GM21723 (cell line): ENCODE data around the gene SRP68.

Experiments
- ATAC-seq: cut with Tn5 transposase; IDR thresholded peaks from one replicate; pipeline ENCODE4 v1.9.1; 2021; ENCODE audit warnings: mild to moderate bottlenecking, moderate library complexity; ENCODE audit not compliant: unreplicated experiment

Gene SRP68

GRCh38 chr17:76000755-76001521, 71.4 kb downstream of the SRP68 start, which contains the start of gene CDK3:
Gene CDK3, plus strand, starts transcription at chr17:76000855. Its CDS starts 571 bp downstream, at chr17:76001426.
- ATAC-seq, result no peak

- ATAC-seq, result no peak
Measured at GRCh38 chr17:76000016-76000754, 72.1 kb downstream of the SRP68 start.

- ATAC-seq, result no peak
Measured at GRCh38 chr17:75998327-75998795, 74.0 kb downstream of the SRP68 start.

GRCh38 chr17:75996665-75997590, 75.4 kb downstream of the SRP68 start:
- no peak for ATAC-seq

- ATAC-seq, result no peak
Measured at GRCh38 chr17:75995385-75995925, 76.9 kb downstream of the SRP68 start.

- no peak for ATAC-seq
Measured at GRCh38 chr17:75994802-75995370, 77.4 kb downstream of the SRP68 start.

GRCh38 chr17:75991396-75991795, 80.9 kb downstream of the SRP68 start:
- no peak for ATAC-seq
